ENCODE results near the gene GCG. TPM values are rescaled to one million over a fixed set of nuclear protein-coding genes. Genes with fewer than 3 reads are reported as not detected.

The GCG gene
- total and polyA plus RNA-seq, 2 donors (not counting 3 experiments of a cell fraction or from before 2014, with no cell fraction given), result not detected

DNA sequence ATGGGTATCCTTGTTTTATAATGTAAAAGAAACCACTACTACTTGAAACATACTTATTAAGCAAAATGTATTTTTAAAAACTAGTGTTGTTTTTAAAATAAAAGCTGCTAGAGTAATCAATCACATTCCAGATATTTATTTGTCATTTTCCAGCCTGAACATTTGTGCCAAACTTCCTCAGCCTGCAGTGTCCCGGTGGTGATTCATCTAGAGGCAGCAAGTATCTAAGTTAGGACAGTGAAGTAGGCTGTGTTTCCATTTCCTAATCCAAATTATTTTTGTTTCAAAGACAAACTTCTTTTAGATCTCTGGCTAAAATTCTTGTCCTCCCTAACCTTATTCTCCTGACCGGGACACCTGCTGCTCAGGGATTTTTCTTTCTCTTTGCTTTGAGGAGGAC is 12.8 kb upstream of the GCG start:
- no peaks in the 10 kb centered on the region for H3K9me3 ChIP-seq (replicated peaks; ENCODE audit: control insufficient read depth, insufficient read depth, low read length)
- no peaks in the 10 kb centered on the region for H3K79me2 ChIP-seq (ENCODE audit: control insufficient read depth, insufficient read depth, low read length)
- H3K36me3 ChIP-seq (ENCODE audit: control insufficient read depth in 2 of 2, extremely low read depth in 1 of 2, insufficient read depth in 2 of 2, low read length in 2 of 2), result no peaks in the 10 kb centered on the region
- no peak overlapping the region for H3K4me3 ChIP-seq (replicated peaks in 1 of 3; ENCODE audit: insufficient read depth in 1 of 3, low read depth in 1 of 3, low read length in 3 of 3)
- BruUV-seq (replicated peaks), result no TSS peak
- no peak for DNase-seq (ENCODE audit: low read depth, low spot score)
- TF ChIP-seq, protein P1, sequence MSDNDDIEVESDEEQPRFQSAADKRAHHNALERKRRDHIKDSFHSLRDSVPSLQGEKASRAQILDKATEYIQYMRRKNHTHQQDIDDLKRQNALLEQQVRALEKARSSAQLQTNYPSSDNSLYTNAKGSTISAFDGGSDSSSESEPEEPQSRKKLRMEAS (IDR thresholded peaks at IDR 0.05; ENCODE audit: insufficient read depth, insufficient read length), result no peak
- no peak for TF ChIP-seq EZH2 (IDR thresholded peaks at IDR 0.05; ENCODE audit: borderline replicate concordance, low read depth, low read length, severe bottlenecking)
- TF ChIP-seq POLR2AphosphoS5 (IDR thresholded peaks at IDR 0.05; ENCODE audit: insufficient read depth, low read depth, low read length), result no peak
- no peak overlapping the region for H3K27ac ChIP-seq (ENCODE audit: insufficient read depth, low read depth, low read length)
- intact Hi-C loops (cut with micrococcal nuclease), result no loop called here
- no peaks in the 10 kb centered on the region for H4K20me1 ChIP-seq (replicated peaks; ENCODE audit: control insufficient read depth, extremely low read depth, insufficient read depth, low read length)
- CTCF ChIA-PET, result interaction anchor here (1.0 to 2.1 kb wide), 2 partner anchors 23 to 134 kb away, joined by 3 to 7 read pairs; no protein-coding TSS in a partner anchor
- H3K27me3 ChIP-seq (ENCODE audit: control insufficient read depth in 2 of 2, insufficient read depth in 2 of 2, low read length in 2 of 2), result peaks cover 0 to 4% of the 10 kb centered on the region in 2 experiments
- no peaks in the 10 kb centered on the region for H3K4me1 ChIP-seq (ENCODE audit: control insufficient read depth, extremely low read depth, insufficient read depth, low read length)
- POLR2A ChIA-PET, result no interaction called here
- dilution Hi-C loops (cut with MboI; ENCODE audit: extremely low pct_ligation_motif_present, low sequenced_read_pairs), result no loop called here
- FAIRE-seq, result no peak
- no peak overlapping the region for H3K9ac ChIP-seq (replicated peaks; ENCODE audit: extremely low read depth, insufficient read depth, low read length)
- no peak overlapping the region for H3K4me2 ChIP-seq (ENCODE audit: insufficient read depth, low read length)
- no peak overlapping the region for H2AFZ ChIP-seq (ENCODE audit: low read depth, low read length)
- no peaks in the 10 kb centered on the region for H3K9me1 ChIP-seq (replicated peaks; ENCODE audit: control insufficient read depth, extremely low read depth, insufficient read depth, low read length)

DNA sequence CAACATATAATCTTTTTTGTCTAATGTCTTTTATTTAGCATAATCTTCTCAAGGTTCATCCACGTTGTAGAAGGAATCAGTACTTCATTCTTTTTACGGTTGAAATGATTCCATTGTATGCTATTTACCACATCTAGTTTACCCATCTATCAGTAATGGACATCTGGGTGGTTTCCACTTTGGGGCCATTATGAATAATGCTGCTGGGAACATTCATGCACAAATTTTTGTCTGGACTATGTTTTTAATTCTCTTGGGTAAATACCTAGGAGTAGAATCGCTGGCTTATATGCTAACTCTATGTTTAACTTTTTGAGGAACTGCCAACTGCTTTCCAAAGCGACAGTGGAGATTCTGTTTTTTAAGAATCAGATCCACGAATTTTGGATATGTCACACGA is 7.4 kb upstream of the GCG start:
- Histone ChIP-seq H3K27ac (ENCODE audit: insufficient read depth, low read depth, low read length) (no peak overlapping the region), H3K36me3 (ENCODE audit: control insufficient read depth in 2 of 2, extremely low read depth in 1 of 2, insufficient read depth in 2 of 2, low read length in 2 of 2) (no peaks in the 10 kb centered on the region), H2AFZ (ENCODE audit: low read depth, low read length) (no peak overlapping the region), H3K4me2 (ENCODE audit: insufficient read depth, low read length) (no peak overlapping the region), H3K9me1 (replicated peaks; ENCODE audit: control insufficient read depth, extremely low read depth, insufficient read depth, low read length) (no peaks in the 10 kb centered on the region), H3K27me3 (ENCODE audit: control insufficient read depth in 2 of 2, insufficient read depth in 2 of 2, low read length in 2 of 2) (peaks cover 0 to 1% of the 10 kb centered on the region in 2 experiments), H3K79me2 (ENCODE audit: control insufficient read depth, insufficient read depth, low read length) (no peaks in the 10 kb centered on the region), H4K20me1 (replicated peaks; ENCODE audit: control insufficient read depth, extremely low read depth, insufficient read depth, low read length) (no peaks in the 10 kb centered on the region), H3K4me3 (replicated peaks in 1 of 3; ENCODE audit: insufficient read depth in 1 of 3, low read depth in 1 of 3, low read length in 3 of 3) (no peak overlapping the region), H3K4me1 (ENCODE audit: control insufficient read depth, extremely low read depth, insufficient read depth, low read length) (peaks cover 3% of the 10 kb centered on the region), H3K9ac (replicated peaks; ENCODE audit: extremely low read depth, insufficient read depth, low read length) (no peak overlapping the region), H3K9me3 (replicated peaks; ENCODE audit: control insufficient read depth, insufficient read depth, low read length) (no peaks in the 10 kb centered on the region)
- TF ChIP-seq GATA2 (IDR thresholded peaks at IDR 0.05; ENCODE audit: insufficient read depth, insufficient read length, low read depth, low read length) (no peak), EZH2 (IDR thresholded peaks at IDR 0.05; ENCODE audit: borderline replicate concordance, low read depth, low read length, severe bottlenecking) (no peak), JUN (IDR thresholded peaks at IDR 0.05; ENCODE audit: borderline replicate concordance, insufficient read depth, insufficient read length, low read depth) (no peak), POLR2AphosphoS5 (IDR thresholded peaks at IDR 0.05; ENCODE audit: insufficient read depth, low read depth, low read length) (no peak), POLR2A (IDR thresholded peaks at IDR 0.05; ENCODE audit: low read depth, low read length) (no peak), FOS (IDR thresholded peaks at IDR 0.05; ENCODE audit: borderline replicate concordance, insufficient read depth, low read length) (no peak), MYC (IDR thresholded peaks at IDR 0.05; ENCODE audit: low read depth, low read length) (no peak), CTCF (IDR thresholded peaks at IDR 0.05; ENCODE audit: extremely low read depth in 1 of 2, insufficient read depth in 1 of 2, low read depth in 1 of 2, low read length in 2 of 2) (no peak)
- TF ChIP-seq, protein P1 (IDR thresholded peaks at IDR 0.05; ENCODE audit: insufficient read depth, insufficient read length), result no peak
- dilution Hi-C loops (cut with MboI; ENCODE audit: extremely low pct_ligation_motif_present, low sequenced_read_pairs), result no loop called here
- BruUV-seq (replicated peaks), result no TSS peak
- POLR2A ChIA-PET, result no interaction called here
- intact Hi-C loops (cut with micrococcal nuclease), result no loop called here
- no peak for DNase-seq (ENCODE audit: low read depth, low spot score)
- CTCF ChIA-PET, result interaction anchor here (1.6 to 1.8 kb wide), 2 partner anchors 10 to 139 kb away, joined by 3 to 10 read pairs; no protein-coding TSS in a partner anchor
- no peak for FAIRE-seq

Measured in endothelial cell of umbilical vein (primary cell).